GM12892 (cell line): ENCODE results near the gene DEFB127.

Source experiments
- POLR2A ChIP-seq: IDR thresholded peaks from 2 replicates; pipeline ENCODE4 v1.6.1; 2011; ENCODE audit warnings: low read depth, low read length, control low read depth
- POLR2AphosphoS5 ChIP-seq: IDR thresholded peaks from 2 replicates; pipeline ENCODE4 v1.6.1; 2011; ENCODE audit warnings: low read depth, low read length, control low read depth
- TAF1 ChIP-seq: IDR thresholded peaks from 2 replicates; pipeline ENCODE4 v1.6.1; 2011; ENCODE audit warnings: low read depth, mild to moderate bottlenecking, control low read depth, low read length, borderline replicate concordance

GRCh38 chr20:117518-117917, 39.7 kb upstream of the DEFB127 start:
- TF ChIP-seq POLR2A (no peak), TAF1 (no peak), POLR2AphosphoS5 (no peak)
